Liver (tissue), 3 donors: Measurements from ENCODE around the gene LSM4.

ENCODE experiments used
- EGR1 ChIP-seq, 2 donors: IDR thresholded peaks; 2 replicates each; pipeline ENCODE4 v1.6.1; 2016 to 2018; ENCODE audit warnings: antibody characterized with exemption in 2 of 2, low read depth in 2 of 2
- FOXA2 ChIP-seq: IDR thresholded peaks from 2 replicates; pipeline ENCODE4 v1.6.1; 2016; ENCODE audit warnings: antibody characterized with exemption
- GABPA ChIP-seq, 2 donors: IDR thresholded peaks in 1 of 2; conservative IDR thresholded peaks in 1 of 2; 2 replicates each; pipeline ENCODE4 v1.6.1; 2016; ENCODE audit warnings: antibody characterized with exemption in 2 of 2, mild to moderate bottlenecking in 1 of 2, moderate library complexity in 1 of 2
- HNF4A ChIP-seq, 2 donors: conservative IDR thresholded peaks; 2 replicates each; pipeline ENCODE4 v1.6.1; 2016; ENCODE audit warnings: antibody characterized with exemption in 2 of 2, mild to moderate bottlenecking in 2 of 2
- NR2F2 ChIP-seq: IDR thresholded peaks from 2 replicates; pipeline ENCODE4 v1.6.1; 2016; ENCODE audit warnings: antibody characterized with exemption
- RAD21 ChIP-seq, 2 donors: IDR thresholded peaks; 2 replicates each; pipeline ENCODE4 v1.6.1; 2016; ENCODE audit warnings: antibody characterized with exemption in 2 of 2, mild to moderate bottlenecking in 2 of 2
- RXRA ChIP-seq, 2 donors: IDR thresholded peaks; 2 replicates each; pipeline ENCODE4 v1.6.1; 2017 to 2018; ENCODE audit warnings: antibody characterized with exemption in 2 of 2, mild to moderate bottlenecking in 1 of 2
- SP1 ChIP-seq: IDR thresholded peaks from 2 replicates; pipeline ENCODE4 v1.6.1; 2018; ENCODE audit warnings: antibody characterized with exemption, mild to moderate bottlenecking
- TAF1 ChIP-seq: conservative IDR thresholded peaks from 2 replicates; pipeline ENCODE4 v1.6.1; 2016; ENCODE audit warnings: antibody characterized with exemption, mild to moderate bottlenecking
- YY1 ChIP-seq: IDR thresholded peaks from 2 replicates; pipeline ENCODE4 v1.6.1; 2016; ENCODE audit warnings: antibody characterized with exemption, mild to moderate bottlenecking
- TF ChIP-seq, protein P1 (sequence below): fragments of 150-350 bp; IDR thresholded peaks from 2 replicates; pipeline ENCODE4 v1.5.1; 2017; ENCODE audit warnings: improper control_type of control experiment, low read depth, low read length; ENCODE audit not compliant: missing input control
- TF ChIP-seq, protein P2 (sequence below): IDR thresholded peaks from 2 replicates; pipeline ENCODE4 v1.6.1; 2016; ENCODE audit warnings: antibody characterized with exemption
- TF ChIP-seq, protein P3 (sequence below): IDR thresholded peaks from 2 replicates; pipeline ENCODE4 v1.6.1; 2016; ENCODE audit warnings: antibody characterized with exemption
- TF ChIP-seq, protein P4 (sequence below): IDR thresholded peaks from 2 replicates; pipeline ENCODE4 v1.6.1; 2016; ENCODE audit warnings: antibody characterized with exemption, mild to moderate bottlenecking
- donor health status: healthy.
- donor health status: healthy.

DNA sequence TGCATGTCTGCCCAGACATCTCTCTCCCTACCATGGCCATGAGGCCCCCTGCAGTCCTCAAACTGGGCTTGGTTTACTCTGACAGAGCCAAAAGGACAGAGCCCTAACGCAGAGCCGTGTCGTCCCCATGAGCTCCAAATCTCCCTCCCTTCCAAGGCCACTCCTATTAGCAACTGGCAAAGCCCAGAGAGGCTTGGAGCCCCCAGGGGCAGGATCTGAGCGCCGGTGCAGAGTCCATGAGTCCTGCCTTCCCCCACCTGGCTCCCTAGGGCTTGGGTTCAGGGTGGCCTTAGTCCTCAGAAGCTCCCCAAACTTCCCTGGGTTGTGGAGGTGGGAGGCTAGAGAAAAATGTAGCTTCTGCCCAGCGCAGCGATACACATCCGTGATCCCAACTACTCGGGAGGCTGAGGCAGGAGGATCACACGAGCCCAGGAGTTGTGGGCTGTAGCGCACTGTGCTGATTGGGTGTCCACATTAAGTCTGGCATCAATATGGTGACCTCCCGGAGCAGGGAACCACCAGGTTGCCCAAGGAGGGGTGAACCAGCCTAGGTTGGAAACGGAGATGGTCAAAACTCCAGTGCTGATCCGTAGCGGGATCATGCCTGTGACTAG lies 10.1 kb upstream of the LSM4 start:
- TF ChIP-seq EGR1 (IDR thresholded peaks at IDR 0.05; ENCODE audit: low read depth in 2 of 2), result no peak
- TF ChIP-seq, protein P1, sequence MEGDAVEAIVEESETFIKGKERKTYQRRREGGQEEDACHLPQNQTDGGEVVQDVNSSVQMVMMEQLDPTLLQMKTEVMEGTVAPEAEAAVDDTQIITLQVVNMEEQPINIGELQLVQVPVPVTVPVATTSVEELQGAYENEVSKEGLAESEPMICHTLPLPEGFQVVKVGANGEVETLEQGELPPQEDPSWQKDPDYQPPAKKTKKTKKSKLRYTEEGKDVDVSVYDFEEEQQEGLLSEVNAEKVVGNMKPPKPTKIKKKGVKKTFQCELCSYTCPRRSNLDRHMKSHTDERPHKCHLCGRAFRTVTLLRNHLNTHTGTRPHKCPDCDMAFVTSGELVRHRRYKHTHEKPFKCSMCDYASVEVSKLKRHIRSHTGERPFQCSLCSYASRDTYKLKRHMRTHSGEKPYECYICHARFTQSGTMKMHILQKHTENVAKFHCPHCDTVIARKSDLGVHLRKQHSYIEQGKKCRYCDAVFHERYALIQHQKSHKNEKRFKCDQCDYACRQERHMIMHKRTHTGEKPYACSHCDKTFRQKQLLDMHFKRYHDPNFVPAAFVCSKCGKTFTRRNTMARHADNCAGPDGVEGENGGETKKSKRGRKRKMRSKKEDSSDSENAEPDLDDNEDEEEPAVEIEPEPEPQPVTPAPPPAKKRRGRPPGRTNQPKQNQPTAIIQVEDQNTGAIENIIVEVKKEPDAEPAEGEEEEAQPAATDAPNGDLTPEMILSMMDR, result no peak
- TF ChIP-seq HNF4A (conservative IDR thresholded peaks at IDR 0.05), result no peak
- TF ChIP-seq RAD21 (IDR thresholded peaks at IDR 0.05), result no peak
- TF ChIP-seq, protein P2, sequence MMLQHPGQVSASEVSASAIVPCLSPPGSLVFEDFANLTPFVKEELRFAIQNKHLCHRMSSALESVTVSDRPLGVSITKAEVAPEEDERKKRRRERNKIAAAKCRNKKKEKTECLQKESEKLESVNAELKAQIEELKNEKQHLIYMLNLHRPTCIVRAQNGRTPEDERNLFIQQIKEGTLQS, result no peak
- no peak for TF ChIP-seq GABPA (IDR thresholded peaks at IDR 0.05 in 1 of 2, conservative IDR thresholded peaks at IDR 0.05 in 1 of 2)
- TF ChIP-seq, protein P3, sequence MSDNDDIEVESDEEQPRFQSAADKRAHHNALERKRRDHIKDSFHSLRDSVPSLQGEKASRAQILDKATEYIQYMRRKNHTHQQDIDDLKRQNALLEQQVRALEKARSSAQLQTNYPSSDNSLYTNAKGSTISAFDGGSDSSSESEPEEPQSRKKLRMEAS, result no peak
- TF ChIP-seq, protein P4, sequence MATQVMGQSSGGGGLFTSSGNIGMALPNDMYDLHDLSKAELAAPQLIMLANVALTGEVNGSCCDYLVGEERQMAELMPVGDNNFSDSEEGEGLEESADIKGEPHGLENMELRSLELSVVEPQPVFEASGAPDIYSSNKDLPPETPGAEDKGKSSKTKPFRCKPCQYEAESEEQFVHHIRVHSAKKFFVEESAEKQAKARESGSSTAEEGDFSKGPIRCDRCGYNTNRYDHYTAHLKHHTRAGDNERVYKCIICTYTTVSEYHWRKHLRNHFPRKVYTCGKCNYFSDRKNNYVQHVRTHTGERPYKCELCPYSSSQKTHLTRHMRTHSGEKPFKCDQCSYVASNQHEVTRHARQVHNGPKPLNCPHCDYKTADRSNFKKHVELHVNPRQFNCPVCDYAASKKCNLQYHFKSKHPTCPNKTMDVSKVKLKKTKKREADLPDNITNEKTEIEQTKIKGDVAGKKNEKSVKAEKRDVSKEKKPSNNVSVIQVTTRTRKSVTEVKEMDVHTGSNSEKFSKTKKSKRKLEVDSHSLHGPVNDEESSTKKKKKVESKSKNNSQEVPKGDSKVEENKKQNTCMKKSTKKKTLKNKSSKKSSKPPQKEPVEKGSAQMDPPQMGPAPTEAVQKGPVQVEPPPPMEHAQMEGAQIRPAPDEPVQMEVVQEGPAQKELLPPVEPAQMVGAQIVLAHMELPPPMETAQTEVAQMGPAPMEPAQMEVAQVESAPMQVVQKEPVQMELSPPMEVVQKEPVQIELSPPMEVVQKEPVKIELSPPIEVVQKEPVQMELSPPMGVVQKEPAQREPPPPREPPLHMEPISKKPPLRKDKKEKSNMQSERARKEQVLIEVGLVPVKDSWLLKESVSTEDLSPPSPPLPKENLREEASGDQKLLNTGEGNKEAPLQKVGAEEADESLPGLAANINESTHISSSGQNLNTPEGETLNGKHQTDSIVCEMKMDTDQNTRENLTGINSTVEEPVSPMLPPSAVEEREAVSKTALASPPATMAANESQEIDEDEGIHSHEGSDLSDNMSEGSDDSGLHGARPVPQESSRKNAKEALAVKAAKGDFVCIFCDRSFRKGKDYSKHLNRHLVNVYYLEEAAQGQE, result no peak
- TF ChIP-seq YY1, result no peak
- no peak for TF ChIP-seq RXRA (IDR thresholded peaks at IDR 0.05)
- no peak for TF ChIP-seq NR2F2
- TF ChIP-seq SP1, result no peak
- no peak for TF ChIP-seq FOXA2
- no peak for TF ChIP-seq TAF1
